ENCODE measurements around the gene ANGPTL4. TPM values are rescaled to one million over a fixed set of nuclear protein-coding genes. Genes with fewer than 3 reads are reported as not detected.
"Not testable (repeated sequence)": the region's sequence is repeated elsewhere in the genome, so short reads cannot be mapped to it uniquely, and the experiment has no call there.

The ANGPTL4 gene, protein sequence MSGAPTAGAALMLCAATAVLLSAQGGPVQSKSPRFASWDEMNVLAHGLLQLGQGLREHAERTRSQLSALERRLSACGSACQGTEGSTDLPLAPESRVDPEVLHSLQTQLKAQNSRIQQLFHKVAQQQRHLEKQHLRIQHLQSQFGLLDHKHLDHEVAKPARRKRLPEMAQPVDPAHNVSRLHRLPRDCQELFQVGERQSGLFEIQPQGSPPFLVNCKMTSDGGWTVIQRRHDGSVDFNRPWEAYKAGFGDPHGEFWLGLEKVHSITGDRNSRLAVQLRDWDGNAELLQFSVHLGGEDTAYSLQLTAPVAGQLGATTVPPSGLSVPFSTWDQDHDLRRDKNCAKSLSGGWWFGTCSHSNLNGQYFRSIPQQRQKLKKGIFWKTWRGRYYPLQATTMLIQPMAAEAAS
- 4.4 and 22.8 TPM in 2 replicates for total RNA-seq (ENCODE audit: low replicate concordance)

DNA sequence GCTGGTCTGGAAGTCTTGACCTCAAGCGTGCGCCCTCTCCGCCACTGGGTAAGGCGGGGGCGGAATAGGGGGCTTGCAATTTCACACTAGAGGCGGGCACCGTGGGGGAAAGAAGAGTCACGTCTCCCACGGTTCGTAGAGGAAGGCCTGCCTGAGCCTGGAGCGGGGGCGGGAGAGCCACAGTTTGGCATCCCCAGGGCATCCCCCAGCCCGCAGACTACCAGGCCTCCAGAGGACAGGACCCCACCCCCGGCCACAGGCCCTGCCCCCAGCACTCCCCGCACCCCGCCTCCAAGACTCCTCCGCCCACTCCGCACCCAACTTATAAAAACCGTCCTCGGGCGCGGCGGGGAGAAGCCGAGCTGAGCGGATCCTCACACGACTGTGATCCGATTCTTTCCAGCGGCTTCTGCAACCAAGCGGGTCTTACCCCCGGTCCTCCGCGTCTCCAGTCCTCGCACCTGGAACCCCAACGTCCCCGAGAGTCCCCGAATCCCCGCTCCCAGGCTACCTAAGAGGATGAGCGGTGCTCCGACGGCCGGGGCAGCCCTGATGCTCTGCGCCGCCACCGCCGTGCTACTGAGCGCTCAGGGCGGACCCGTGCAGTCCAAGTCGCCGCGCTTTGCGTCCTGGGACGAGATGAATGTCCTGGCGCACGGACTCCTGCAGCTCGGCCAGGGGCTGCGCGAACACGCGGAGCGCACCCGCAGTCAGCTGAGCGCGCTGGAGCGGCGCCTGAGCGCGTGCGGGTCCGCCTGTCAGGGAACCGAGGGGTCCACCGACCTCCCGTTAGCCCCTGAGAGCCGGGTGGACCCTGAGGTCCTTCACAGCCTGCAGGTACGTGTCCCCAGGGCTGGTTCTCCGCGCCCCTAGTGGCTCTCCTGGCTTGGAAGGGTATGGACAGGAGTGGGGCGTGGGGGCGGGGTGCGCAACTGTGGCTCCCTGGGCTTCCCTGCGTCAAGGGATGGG is at the start of gene ANGPTL4:
Gene ANGPTL4 (plus strand): TSS at position 353 of the 969 bp plus-strand sequence. CDS start 167 bp downstream, at position 520.
- TF ChIP-seq, protein P1, sequence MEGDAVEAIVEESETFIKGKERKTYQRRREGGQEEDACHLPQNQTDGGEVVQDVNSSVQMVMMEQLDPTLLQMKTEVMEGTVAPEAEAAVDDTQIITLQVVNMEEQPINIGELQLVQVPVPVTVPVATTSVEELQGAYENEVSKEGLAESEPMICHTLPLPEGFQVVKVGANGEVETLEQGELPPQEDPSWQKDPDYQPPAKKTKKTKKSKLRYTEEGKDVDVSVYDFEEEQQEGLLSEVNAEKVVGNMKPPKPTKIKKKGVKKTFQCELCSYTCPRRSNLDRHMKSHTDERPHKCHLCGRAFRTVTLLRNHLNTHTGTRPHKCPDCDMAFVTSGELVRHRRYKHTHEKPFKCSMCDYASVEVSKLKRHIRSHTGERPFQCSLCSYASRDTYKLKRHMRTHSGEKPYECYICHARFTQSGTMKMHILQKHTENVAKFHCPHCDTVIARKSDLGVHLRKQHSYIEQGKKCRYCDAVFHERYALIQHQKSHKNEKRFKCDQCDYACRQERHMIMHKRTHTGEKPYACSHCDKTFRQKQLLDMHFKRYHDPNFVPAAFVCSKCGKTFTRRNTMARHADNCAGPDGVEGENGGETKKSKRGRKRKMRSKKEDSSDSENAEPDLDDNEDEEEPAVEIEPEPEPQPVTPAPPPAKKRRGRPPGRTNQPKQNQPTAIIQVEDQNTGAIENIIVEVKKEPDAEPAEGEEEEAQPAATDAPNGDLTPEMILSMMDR (IDR thresholded peaks at IDR 0.05; ENCODE audit: insufficient read depth, low read length): peak; percentile 32
- peak; percentile 56 for DNase-seq (ENCODE audit: low read depth)
- H3K4me3 ChIP-seq (ENCODE audit: low read depth, low read length): peak within 1 kb of the TSS; percentile 57

DNA sequence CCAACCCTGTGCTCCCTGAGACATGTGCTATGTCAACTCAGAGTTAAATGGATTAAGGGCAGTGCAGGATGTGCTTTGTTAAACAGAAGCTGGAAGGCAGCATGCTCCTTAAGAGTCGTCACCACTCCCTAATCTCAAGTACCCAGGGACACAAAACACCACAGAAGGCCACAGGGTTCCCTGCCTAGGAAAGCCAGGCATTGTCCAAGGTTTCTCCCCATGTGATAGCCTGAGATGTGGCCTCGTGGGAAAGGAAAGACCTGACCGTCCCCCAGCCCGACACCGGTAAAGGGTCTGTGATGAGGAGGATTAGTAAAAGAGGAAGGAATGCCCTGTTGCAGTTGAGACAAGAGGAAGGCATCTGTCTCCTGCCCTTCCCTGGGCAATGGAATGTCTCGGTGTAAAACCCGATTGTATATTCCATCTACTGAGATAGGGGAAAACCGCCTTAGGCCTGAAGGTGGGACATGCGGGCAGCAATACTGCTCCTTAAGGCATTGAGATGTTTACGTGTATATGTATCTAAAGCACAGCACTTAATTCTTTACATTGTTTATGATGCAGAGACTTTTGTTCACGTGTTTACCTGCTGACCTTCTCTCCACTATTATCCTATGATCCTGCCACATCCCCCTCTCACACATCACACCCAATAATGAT is 48.8 kb upstream of the ANGPTL4 start:
- DNase-seq (ENCODE audit: low read depth); H3K4me3 ChIP-seq (ENCODE audit: low read depth, low read length): not testable (repeated sequence)

DNA sequence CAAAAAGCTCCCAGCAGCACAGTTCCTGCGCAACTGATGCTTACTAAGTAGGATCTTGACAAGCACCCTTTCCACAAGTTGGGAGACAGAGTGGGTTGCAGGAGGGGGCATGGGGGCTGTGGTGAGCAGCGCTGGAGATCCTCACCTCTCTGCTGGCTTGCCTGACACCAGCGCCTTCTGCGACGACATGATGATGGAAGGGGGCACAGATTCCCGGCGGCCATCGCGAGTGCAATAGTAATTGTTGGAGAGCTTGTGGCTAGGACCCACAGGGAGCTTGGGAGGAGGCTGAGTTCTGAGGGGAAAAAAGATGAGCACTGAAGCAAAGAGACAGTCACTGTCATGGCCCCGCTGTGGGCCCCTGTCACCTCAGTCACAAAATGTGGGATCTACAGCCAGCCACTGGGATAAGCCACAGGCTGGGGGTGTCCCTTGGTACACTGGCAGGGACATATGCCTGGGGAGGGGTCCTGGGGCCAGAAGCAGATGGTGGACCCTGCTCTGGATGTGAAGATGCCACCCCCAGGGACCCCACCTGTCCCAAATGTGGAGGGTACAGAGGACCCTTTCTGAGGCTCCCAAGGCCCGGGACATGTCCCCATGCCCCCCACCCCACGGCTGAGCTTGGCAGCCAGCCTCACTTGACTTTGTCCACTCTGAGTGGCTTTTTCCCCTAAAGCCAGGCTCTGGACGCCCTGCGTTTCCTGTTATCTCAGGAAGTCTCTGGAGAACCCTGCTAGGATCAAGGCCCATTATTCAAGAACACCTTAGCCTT is 47.4 kb upstream of the ANGPTL4 start:
- TF ChIP-seq, protein P1 (IDR thresholded peaks at IDR 0.05; ENCODE audit: insufficient read depth, low read length): no peak
- no peak for DNase-seq (ENCODE audit: low read depth)
- no peak overlapping the region for H3K4me3 ChIP-seq (ENCODE audit: low read depth, low read length)

DNA sequence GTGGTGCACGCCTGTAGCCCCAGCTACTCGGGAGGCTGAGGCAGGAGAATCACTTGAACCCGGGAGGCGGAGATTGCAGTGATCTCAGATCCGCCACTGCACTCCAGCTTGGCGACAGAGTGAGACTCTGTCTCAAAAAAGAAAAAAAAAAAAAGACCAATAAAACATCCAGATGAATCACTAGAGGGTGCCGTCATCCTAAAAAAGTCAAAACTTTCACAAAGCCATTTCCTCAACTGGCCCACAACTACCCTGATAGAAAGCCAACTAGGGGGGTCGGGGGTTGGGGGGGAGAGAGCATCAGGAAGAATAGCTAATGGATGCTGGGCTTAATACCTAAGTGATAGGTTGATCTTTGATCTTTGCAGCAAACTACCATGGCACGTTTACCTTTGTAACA is 45.1 kb upstream of the ANGPTL4 start:
- not testable (repeated sequence) for DNase-seq (ENCODE audit: low read depth); H3K4me3 ChIP-seq (ENCODE audit: low read depth, low read length)

DNA sequence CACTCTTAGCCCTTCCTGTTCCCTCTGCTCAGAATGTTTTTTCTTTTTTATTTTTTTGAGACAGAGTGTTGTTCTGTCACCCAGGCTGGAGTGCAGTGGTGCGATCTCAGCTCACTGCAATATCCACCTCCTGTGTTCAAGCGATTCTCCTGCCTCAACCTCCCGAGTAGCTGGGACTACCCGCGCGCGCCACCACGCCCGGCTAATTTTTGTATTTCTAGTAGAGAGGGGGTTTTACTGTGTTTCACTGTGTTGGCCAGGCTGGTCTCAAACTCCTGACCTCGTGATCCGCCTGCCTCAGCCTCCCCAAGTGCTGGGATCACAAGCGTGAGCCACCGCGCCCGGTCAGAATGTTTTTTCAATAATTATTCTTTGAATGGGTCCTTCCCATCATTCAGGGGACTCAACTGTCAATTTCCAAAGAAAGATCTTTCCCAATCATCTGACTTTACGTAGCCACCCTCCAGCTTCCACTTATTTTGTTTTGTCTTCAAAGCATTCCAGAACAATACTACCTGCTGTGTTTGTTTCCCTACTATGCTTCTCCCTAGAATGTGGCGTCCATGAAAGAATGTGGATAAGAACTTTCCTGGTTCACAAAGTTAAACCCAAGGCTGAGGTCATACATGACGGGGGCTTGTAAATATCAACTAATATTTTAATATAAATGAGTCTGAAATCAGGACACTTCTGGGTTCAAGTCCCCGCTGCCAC is 44.0 kb upstream of the ANGPTL4 start:
- TF ChIP-seq, protein P1 (IDR thresholded peaks at IDR 0.05; ENCODE audit: insufficient read depth, low read length): no peak
- peak overlapping the region; percentile 99 for H3K4me3 ChIP-seq (ENCODE audit: low read depth, low read length)
- DNase-seq (ENCODE audit: low read depth): no peak

DNA sequence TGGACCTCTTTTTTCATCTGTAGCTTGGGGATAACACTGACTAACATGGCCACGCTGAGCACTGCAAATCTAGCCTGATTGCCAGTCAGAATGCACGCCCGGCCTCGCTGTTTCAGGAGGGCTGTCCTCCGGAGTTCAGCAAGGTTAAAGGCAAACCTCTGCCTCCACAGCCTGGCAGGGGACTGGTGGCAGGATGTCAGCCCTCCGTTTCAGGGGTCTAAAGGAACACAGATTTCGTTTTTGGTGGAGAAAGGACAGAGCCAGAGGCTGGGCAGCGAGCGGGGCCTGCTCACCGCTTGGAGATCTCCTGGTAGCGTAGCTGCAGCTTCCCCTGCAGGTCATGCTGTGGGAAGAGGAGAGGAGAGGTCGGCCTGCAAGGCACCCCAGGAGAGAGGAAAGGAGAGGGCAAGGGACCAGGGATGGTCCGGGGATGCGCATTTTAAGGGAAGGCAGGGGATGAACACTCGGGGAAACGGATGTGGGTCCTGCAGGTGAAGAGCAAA is 43.3 kb upstream of the ANGPTL4 start:
- TF ChIP-seq, protein P1 (IDR thresholded peaks at IDR 0.05; ENCODE audit: insufficient read depth, low read length): no peak
- H3K4me3 ChIP-seq (ENCODE audit: low read depth, low read length): peak overlapping the region; percentile 99
- DNase-seq (ENCODE audit: low read depth): no peak
